GM21515 (cell line): ENCODE measurements around the gene MALSU1.
A peak's percentile ranks its signal among the peaks of the same experiment; 100 is the strongest.

ENCODE experiments used
- ATAC-seq: cut with Tn5 transposase; IDR thresholded peaks from one replicate; pipeline ENCODE4 v1.9.1; 2021; ENCODE audit not compliant: unreplicated experiment

Gene MALSU1

DNA sequence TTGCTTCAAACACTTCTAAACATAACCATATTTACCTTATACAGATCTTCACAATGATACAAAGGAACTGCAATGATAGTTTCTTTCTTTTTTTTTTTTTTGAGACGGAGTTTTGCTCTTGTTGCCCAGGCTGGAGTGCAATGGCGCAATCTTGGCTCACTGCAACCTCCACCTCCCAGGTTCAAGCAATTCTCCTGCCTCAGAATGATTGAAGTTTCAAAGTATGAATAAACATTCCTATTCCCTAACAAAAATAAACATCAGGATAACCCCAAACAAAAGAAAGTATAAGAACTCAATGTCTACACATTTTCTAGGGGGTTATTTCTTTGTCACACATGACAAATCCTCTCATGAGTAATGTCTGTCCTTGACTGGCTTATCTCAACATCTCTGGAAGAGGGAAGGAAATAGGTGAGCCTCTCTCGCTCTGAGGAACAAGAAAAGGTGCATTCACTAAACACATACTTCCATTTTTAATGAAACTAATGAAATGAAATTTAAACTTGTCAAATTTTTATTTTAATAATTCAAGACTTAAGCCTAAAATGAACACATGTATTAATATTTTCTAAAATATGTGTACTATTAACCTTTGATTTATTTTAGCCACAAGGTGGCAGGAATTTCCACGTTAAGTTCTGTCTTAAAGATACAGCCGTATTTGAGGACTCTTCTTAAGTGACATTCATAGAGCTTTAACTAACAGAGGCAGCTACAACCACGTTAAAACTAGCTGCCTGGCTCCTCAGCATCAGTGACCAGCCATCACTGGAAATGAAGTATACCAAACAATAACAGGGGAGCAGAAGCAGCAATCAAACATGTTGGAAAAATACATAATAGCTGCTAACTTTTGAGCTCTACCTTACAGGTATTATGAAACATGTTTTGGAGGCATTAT lies 58.3 kb downstream of the MALSU1 start:
- ATAC-seq = peak; percentile 56

DNA sequence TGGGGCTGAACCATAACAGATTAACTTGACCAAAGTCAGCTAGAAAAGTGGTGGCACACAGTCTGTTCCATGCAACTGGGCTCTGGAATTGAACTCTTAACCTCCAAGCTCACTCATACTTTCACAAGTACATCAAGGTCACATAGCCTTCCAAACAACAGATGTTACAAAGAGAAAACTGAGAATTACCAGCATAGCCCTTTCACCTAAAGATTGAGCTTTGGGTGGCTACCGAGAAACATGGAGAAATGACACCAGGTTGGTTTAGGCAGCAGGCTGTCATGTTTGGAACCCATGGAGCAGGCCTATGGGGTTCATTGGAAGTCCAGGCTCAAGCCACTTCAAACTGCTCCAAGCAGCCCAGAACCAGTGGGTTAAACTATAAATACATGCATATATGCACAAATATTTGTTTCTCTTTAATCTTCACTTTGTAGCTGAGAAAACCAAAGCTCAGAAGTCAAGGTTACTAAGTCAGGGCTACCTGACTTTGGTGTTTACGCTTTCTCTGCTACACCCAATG lies 59.1 kb downstream of the MALSU1 start:
- ATAC-seq = no peak
